Activated naive CD8-positive, alpha-beta T cell treated with anti-CD3 and anti-CD28 coated beads, Interleukin-2, amount 10 ng/mL, durations not matched to agents 7 days and 5 days (primary cell): ENCODE results near the gene NMRK1. TPM values are rescaled to one million over a fixed set of nuclear protein-coding genes. Genes with fewer than 3 reads are reported as not detected.

ENCODE experiments used
- ATAC-seq: fragments of 150-1000 bp; cut with Tn5 transposase; one replicate; pipeline ENCODE4 v1.10.0; 2021; ENCODE audit warnings: low read depth, moderate library complexity
- POLR2A ChIA-PET: fragments of 350-600 bp; sonication (Branson Sonifier 250); formaldehyde crosslinking; loops from one replicate; lab custom pipeline; 2021; ENCODE audit warnings: antibody characterized with exemption; lab: Charles Lee
- DNase-seq: peaks from one replicate; pipeline ENCODE4 v3.0.0; 2021
- H3K27ac Mint-ChIP-seq: one replicate; pipeline ENCODE4 v1.8.0; 2022; ENCODE audit warnings: mild to moderate bottlenecking, mixed read lengths
- H3K27me3 Mint-ChIP-seq: one replicate; pipeline ENCODE4 v1.8.0; 2022; ENCODE audit warnings: mild to moderate bottlenecking, moderate library complexity, mixed read lengths
- H3K36me3 Mint-ChIP-seq: one replicate; pipeline ENCODE4 v1.8.0; 2021; ENCODE audit warnings: mild to moderate bottlenecking, mixed read lengths
- H3K4me1 Mint-ChIP-seq: one replicate; pipeline ENCODE4 v1.8.0; 2021; ENCODE audit warnings: mixed read lengths
- H3K4me3 Mint-ChIP-seq: one replicate; pipeline ENCODE4 v1.8.0; 2022; ENCODE audit warnings: mild to moderate bottlenecking, moderate library complexity, mixed read lengths
- H3K9me3 Mint-ChIP-seq: one replicate; pipeline ENCODE4 v1.8.0; 2021; ENCODE audit warnings: mixed read lengths
- total RNA-seq, 2 experiments: library from RNA; stranded (reverse); gene quantifications; one replicate each; pipeline ENCODE4 v1.2.3, GENCODE V29; 2021

Gene NMRK1
- total RNA-seq, 2 experiments from 2014 or later, result 45.0 to 46.2 TPM

DNA sequence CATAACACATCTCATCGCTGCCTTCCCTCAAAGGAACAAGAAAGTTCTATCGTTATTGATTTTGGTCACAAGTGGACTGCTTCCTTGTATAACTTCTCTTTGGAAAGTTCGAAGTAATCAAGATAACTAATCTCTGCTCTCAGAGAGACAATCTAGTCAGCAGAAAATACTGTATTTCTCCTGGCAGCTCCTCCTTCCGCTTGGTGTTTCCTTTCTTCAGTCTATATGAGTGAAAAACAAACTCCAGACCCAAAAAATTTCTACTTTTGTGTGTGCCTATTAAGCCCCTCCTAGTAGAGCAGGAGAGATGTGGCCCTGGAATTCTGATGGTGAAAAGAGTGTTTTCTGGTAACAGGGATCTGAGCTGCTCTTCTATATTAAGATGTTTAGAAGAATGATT is 24.8 kb upstream of the NMRK1 start:
- H3K4me1 Mint-ChIP-seq, result peaks cover 19% of the 10 kb centered on the region
- POLR2A ChIA-PET, result no interaction called here
- no peak overlapping the region for H3K4me3 Mint-ChIP-seq

GRCh38 chr9:75111019-75111622 is 23.2 kb upstream of the NMRK1 start:
- Mint-ChIP-seq H3K27ac (no peak overlapping the region), H3K27me3 (no peaks in the 10 kb centered on the region), H3K4me1 (peaks cover 21% of the 10 kb centered on the region), H3K36me3 (peaks cover 28% of the 10 kb centered on the region), H3K4me3 (no peak overlapping the region), H3K9me3 (no peaks in the 10 kb centered on the region)
- POLR2A ChIA-PET, result no interaction called here
- ATAC-seq, result no peak
- DNase-seq, result no peak

More for the DNA sequence above, 24.8 kb upstream of the NMRK1 start:
- Mint-ChIP-seq H3K36me3 (peaks cover 29% of the 10 kb centered on the region), H3K27ac (no peak overlapping the region), H3K27me3 (no peaks in the 10 kb centered on the region), H3K9me3 (no peaks in the 10 kb centered on the region)
- no peak for DNase-seq
- ATAC-seq, result no peak

DNA sequence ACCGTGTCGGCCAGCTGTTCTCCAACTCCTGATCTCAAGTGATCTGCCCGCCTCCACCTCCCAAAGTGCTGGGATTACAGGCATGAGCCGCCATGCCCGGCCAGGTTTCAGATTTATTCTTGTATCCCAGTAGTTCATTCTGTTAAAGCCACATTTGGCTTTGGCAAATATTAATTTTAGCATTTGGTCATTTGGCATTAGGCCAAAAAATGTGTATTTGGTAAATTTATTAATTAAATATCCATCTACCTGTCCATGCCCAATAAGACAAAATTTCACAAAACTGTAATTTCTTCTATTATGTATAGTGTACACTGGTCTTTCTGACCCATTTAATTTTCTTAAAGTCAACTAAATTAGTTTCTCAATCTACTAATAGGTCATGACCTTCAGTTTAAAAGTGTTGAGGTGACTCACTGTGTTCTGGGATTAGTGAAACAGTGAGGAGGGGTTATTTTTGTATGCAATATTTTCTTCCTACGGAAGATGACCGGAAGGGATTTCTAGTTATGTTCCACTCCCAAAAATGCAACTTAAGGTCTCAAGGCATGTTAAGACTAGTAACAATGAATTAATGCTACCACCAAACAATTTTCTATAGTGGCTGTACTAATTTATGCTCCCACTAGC is 21.4 kb upstream of the NMRK1 start:
- POLR2A ChIA-PET, result no interaction called here
- H3K27ac Mint-ChIP-seq, result no peak overlapping the region
- ATAC-seq (no peak), DNase-seq (no peak)
- H3K27me3 Mint-ChIP-seq, result no peaks in the 10 kb centered on the region
- H3K36me3 Mint-ChIP-seq, result peaks cover 31% of the 10 kb centered on the region
- H3K9me3 Mint-ChIP-seq, result no peaks in the 10 kb centered on the region
- no peak overlapping the region for H3K4me3 Mint-ChIP-seq
- peaks cover 39% of the 10 kb centered on the region for H3K4me1 Mint-ChIP-seq

- DNase-seq (no peak), ATAC-seq (no peak)
- Mint-ChIP-seq H3K36me3 (peaks cover 27% of the 10 kb centered on the region), H3K4me1 (peaks cover 37% of the 10 kb centered on the region), H3K27ac (no peak overlapping the region), H3K4me3 (peak overlapping the region; percentile 27), H3K27me3 (no peaks in the 10 kb centered on the region), H3K9me3 (no peaks in the 10 kb centered on the region)
- POLR2A ChIA-PET, result interaction anchor here (0.7 kb wide), 1 partner anchor 34 kb away, joined by 4 read pairs; no protein-coding TSS in a partner anchor
Observed at GRCh38 chr9:75108571-75108970, 20.6 kb upstream of the NMRK1 start.

- peaks cover 32% of the 10 kb centered on the region for H3K36me3 Mint-ChIP-seq
- POLR2A ChIA-PET, result no interaction called here
- H3K4me1 Mint-ChIP-seq, result peaks cover 39% of the 10 kb centered on the region
- no peak overlapping the region for H3K27ac Mint-ChIP-seq
- DNase-seq (no peak), ATAC-seq (no peak)
- H3K27me3 Mint-ChIP-seq, result no peaks in the 10 kb centered on the region
- H3K9me3 Mint-ChIP-seq, result no peaks in the 10 kb centered on the region
- no peak overlapping the region for H3K4me3 Mint-ChIP-seq
Observed at GRCh38 chr9:75106857-75107256, 18.9 kb upstream of the NMRK1 start.

- ATAC-seq (no peak), DNase-seq (no peak)
- Mint-ChIP-seq H3K4me3 (peak overlapping the region; percentile 51), H3K9me3 (no peaks in the 10 kb centered on the region), H3K27ac (no peak overlapping the region), H3K36me3 (peaks cover 36% of the 10 kb centered on the region), H3K4me1 (peaks cover 37% of the 10 kb centered on the region), H3K27me3 (no peaks in the 10 kb centered on the region)
- POLR2A ChIA-PET, result interaction anchor here (0.6 kb wide), 3 partner anchors 19 to 1492 kb away, joined by 3 to 6 read pairs (median 4); no protein-coding TSS in a partner anchor
Observed at GRCh38 chr9:75105841-75106240, 17.9 kb upstream of the NMRK1 start.

DNA sequence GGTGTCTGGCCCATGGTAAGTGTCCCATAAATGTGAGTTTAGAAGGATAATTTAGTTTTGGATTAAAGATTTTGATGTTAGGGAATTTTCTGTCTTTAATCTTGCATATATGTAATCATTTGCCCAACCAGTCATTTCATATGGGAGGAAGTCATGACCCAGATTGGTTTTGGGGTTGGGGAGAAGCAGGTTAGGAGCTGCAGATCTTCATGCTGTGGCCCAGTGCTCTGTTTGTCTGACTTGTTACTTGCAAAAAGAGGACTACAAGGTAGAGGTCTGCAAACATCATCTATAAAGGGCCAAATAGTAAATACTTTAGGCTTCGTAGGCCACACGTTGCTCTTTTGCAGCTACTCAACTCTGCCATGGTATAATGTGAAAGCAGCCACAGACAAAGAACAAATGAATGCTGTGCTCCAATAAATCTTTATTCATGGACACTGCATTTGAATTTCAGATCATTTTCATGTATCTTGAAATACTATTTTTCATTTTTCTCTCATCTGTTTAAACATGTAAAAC is 17.1 kb upstream of the NMRK1 start:
- DNase-seq, result no peak
- POLR2A ChIA-PET, result interaction anchor here (0.6 kb wide), 1 partner anchor 1493 kb away, joined by 3 read pairs; no protein-coding TSS in a partner anchor
- H3K36me3 Mint-ChIP-seq, result peaks cover 30% of the 10 kb centered on the region

GRCh38 chr9:75104607-75105006 is 16.7 kb upstream of the NMRK1 start:
- POLR2A ChIA-PET, result no interaction called here
- no peak overlapping the region for H3K27ac Mint-ChIP-seq
- DNase-seq (no peak), ATAC-seq (no peak)
- peaks cover 30% of the 10 kb centered on the region for H3K36me3 Mint-ChIP-seq
- no peaks in the 10 kb centered on the region for H3K9me3 Mint-ChIP-seq
- peaks cover 34% of the 10 kb centered on the region for H3K4me1 Mint-ChIP-seq
- H3K4me3 Mint-ChIP-seq, result no peak overlapping the region
- H3K27me3 Mint-ChIP-seq, result no peaks in the 10 kb centered on the region

More for the DNA sequence above, 17.1 kb upstream of the NMRK1 start:
- no peaks in the 10 kb centered on the region for H3K27me3 Mint-ChIP-seq
- ATAC-seq, result no peak
- peak overlapping the region; percentile 43 for H3K27ac Mint-ChIP-seq
- peak overlapping the region; percentile 49 for H3K4me3 Mint-ChIP-seq
- no peaks in the 10 kb centered on the region for H3K9me3 Mint-ChIP-seq
- H3K4me1 Mint-ChIP-seq, result peaks cover 34% of the 10 kb centered on the region

DNA sequence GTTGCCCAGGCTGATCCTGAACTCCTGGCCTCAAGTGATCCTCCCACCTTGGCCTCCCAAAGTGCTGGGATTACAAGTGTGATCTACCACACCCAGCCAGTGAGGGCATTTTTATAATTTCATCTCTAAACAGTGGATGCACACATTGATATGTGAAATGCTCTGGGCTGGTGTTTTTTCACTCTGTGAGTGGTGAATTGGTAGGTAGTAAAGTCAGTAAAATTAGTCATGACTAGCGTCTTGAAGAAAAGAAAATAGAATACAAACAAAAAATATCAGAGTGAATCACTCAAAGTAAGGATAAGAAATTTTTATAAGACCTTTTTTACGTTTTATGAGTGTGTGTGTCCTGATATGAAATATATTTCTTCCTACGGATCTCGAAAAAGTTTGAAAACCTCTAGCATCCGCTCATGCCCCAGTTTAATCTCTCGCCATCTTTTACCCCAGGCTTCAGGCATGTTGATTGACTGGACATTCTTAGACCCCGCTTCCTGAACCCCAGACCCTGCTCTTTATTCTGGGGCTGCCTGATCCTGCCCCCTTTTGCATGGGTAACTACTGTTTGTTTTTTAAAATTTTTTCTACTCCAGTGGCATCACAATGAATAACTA is 14.3 kb upstream of the NMRK1 start:
- H3K4me3 Mint-ChIP-seq, result no peak overlapping the region
- POLR2A ChIA-PET, result no interaction called here
- no peaks in the 10 kb centered on the region for H3K27me3 Mint-ChIP-seq
- H3K36me3 Mint-ChIP-seq, result peaks cover 34% of the 10 kb centered on the region
- ATAC-seq, result no peak
- peak overlapping the region; percentile 51 for H3K27ac Mint-ChIP-seq
- DNase-seq, result no peak
- H3K9me3 Mint-ChIP-seq, result no peaks in the 10 kb centered on the region
- H3K4me1 Mint-ChIP-seq, result peaks cover 28% of the 10 kb centered on the region

GRCh38 chr9:75101004-75101588 is 13.1 kb upstream of the NMRK1 start:
- Mint-ChIP-seq H3K4me3 (no peak overlapping the region), H3K27ac (no peak overlapping the region), H3K27me3 (no peaks in the 10 kb centered on the region), H3K36me3 (peaks cover 32% of the 10 kb centered on the region), H3K9me3 (no peaks in the 10 kb centered on the region), H3K4me1 (peaks cover 25% of the 10 kb centered on the region)
- POLR2A ChIA-PET, result no interaction called here
- DNase-seq (no peak), ATAC-seq (no peak)

DNA sequence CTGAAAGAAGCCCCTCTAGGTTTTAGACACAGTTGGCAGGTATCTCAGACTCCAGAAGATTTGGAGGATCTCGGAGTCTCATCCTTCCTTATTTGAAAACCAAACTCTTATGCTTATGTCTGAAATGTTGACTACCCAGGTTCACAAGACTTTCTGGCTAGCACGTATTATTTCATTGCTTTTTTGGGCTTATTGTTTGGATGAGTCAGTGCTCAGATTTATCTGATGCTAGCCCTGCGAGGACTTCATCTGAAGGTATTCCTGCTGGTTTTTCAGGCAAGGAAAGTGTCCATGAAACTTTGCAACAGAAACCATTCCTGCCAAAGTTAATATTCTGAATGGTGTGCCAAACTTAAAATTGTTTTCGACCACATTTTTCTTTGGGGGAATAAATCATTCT is 8.8 kb upstream of the NMRK1 start:
- H3K4me3 Mint-ChIP-seq, result no peak overlapping the region
- DNase-seq, result no peak
- H3K27ac Mint-ChIP-seq, result no peak overlapping the region
- H3K27me3 Mint-ChIP-seq, result no peaks in the 10 kb centered on the region
- POLR2A ChIA-PET, result no interaction called here
- H3K36me3 Mint-ChIP-seq, result peaks cover 25% of the 10 kb centered on the region
- no peak for ATAC-seq
- no peaks in the 10 kb centered on the region for H3K9me3 Mint-ChIP-seq
- H3K4me1 Mint-ChIP-seq, result peaks cover 25% of the 10 kb centered on the region

DNA sequence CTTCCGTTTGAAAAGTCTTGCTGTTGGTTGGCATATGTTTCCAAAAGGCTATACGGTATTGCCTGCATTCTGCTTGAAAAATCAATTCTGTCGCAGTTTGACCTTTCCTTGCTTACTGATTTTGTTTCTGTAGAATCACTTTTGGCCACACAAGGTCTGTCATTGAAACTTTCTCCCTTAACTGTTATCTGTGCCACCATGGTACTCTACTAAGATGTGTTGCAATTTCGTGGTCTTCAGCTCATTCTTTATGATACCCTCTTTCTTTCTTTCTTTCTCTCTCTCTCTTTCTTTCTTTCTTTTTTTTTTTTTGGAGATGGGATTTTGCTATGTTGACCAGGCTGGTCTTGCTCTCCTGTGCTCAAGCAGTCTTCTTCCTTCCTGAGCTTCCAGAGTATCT is 4.8 kb upstream of the NMRK1 start:
- Mint-ChIP-seq H3K27me3 (no peaks in the 10 kb centered on the region), H3K36me3 (peaks cover 16% of the 10 kb centered on the region), H3K4me3 (peak overlapping the region; percentile 21), H3K4me1 (peaks cover 41% of the 10 kb centered on the region), H3K27ac (peak overlapping the region; percentile 71), H3K9me3 (no peaks in the 10 kb centered on the region)
- POLR2A ChIA-PET, result interaction anchor here (1.2 to 1.5 kb wide), 2 partner anchors 53 to 141 kb away, joined by 3 to 5 read pairs; partner anchors contain the start of gene C9orf40
- no peak for ATAC-seq
- no peak for DNase-seq

DNA sequence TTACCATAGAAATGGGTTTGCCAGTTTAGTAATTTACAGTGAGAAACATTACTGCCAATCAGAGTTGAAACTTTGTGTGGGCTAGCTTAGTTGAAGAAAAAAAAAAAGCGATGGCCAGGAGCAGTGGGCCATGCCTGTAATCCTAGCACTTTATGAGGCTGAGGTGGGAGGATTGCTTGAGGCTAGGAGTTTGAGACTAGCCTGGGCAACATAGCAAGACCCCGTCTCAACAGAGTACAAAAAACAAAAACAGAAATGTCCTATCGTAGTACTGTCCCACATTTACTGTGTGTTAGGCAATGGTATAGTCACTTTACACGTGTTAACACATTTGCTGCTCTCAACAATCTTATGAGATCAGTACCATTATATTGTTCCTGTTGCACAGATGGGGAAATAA is 2.6 kb upstream of the NMRK1 start:
- peaks cover 12% of the 10 kb centered on the region for H3K36me3 Mint-ChIP-seq
- no peaks in the 10 kb centered on the region for H3K27me3 Mint-ChIP-seq
- H3K4me1 Mint-ChIP-seq, result peaks cover 51% of the 10 kb centered on the region
- DNase-seq, result no peak
- no peaks in the 10 kb centered on the region for H3K9me3 Mint-ChIP-seq
- peak overlapping the region; percentile 97 for H3K4me3 Mint-ChIP-seq
- no peak for ATAC-seq
- POLR2A ChIA-PET, result interaction anchor here (0.9 to 3.4 kb wide), 2 partner anchors 55 to 58 kb away, joined by 3 to 40 read pairs; no protein-coding TSS in a partner anchor
- H3K27ac Mint-ChIP-seq, result no peak overlapping the region
